SU-DHL-6 (cell line): Measurements from ENCODE around the gene PDZD8.
A peak's percentile ranks its signal among the peaks of the same experiment; 100 is the strongest.

Experiments used
- H2AFZ ChIP-seq: fragments of 200-600 bp; sonication (generic); 2 replicates; pipeline ENCODE4 v1.6.1; 2014; ENCODE audit warnings: low read depth, mild to moderate bottlenecking, moderate library complexity, mixed read lengths, antibody characterized with exemption, low read length; ENCODE audit not compliant: severe bottlenecking
- H3F3A ChIP-seq: fragments of 200-600 bp; shearing (Covaris generic); 2 replicates; pipeline ENCODE4 v1.6.0; 2016; ENCODE audit warnings: antibody characterized with exemption, mild to moderate bottlenecking; ENCODE audit not compliant: insufficient read depth
- H3K27ac ChIP-seq: fragments of 200-600 bp; sonication (generic); 2 replicates; pipeline ENCODE4 v1.5.1; 2016; ENCODE audit warnings: low read depth, mild to moderate bottlenecking, low read length, moderate library complexity, mixed read lengths
- H3K27me3 ChIP-seq: fragments of 200-600 bp; sonication (generic), shearing (Covaris generic); 2 replicates; pipeline ENCODE4 v1.6.0; 2014; ENCODE audit warnings: mild to moderate bottlenecking, low read length
- H3K36me3 ChIP-seq: fragments of 200-600 bp; sonication (generic); 2 replicates; pipeline ENCODE4 v1.6.1; 2014; ENCODE audit warnings: mild to moderate bottlenecking, low read length, mixed read lengths
- H3K4me2 ChIP-seq: fragments of 300-600, 200-600 bp; shearing (Covaris generic), sonication (generic); 2 replicates; pipeline ENCODE4 v1.6.0; 2014; ENCODE audit warnings: low read length, low read depth, mild to moderate bottlenecking; ENCODE audit not compliant: poor library complexity, severe bottlenecking
- H3K4me3 ChIP-seq: fragments of 200-600 bp; sonication (generic); 2 replicates; pipeline ENCODE4 v1.5.1; 2014; ENCODE audit warnings: antibody characterized with exemption, low read length, mild to moderate bottlenecking, mixed read lengths; ENCODE audit not compliant: insufficient read depth, poor library complexity, severe bottlenecking
- H3K79me2 ChIP-seq: fragments of 200-600 bp; sonication (generic); 2 replicates; pipeline ENCODE4 v1.6.1; 2014; ENCODE audit warnings: mild to moderate bottlenecking, low read length, moderate library complexity; ENCODE audit not compliant: insufficient read depth
- H3K9ac ChIP-seq: fragments of 200-600 bp; sonication (generic); 2 replicates; pipeline ENCODE4 v1.7.0; 2014; ENCODE audit warnings: mild to moderate bottlenecking, low read length
- H3K9me2 ChIP-seq: fragments of 200-600 bp; sonication (generic); replicated peaks from 2 replicates; pipeline ENCODE4 v1.6.1; 2014; ENCODE audit warnings: low read length; ENCODE audit not compliant: insufficient read depth
- H3K9me3 ChIP-seq: fragments of 200-600 bp; sonication (generic); 2 replicates; pipeline ENCODE4 v1.6.1; 2014; ENCODE audit warnings: low read length, mixed read lengths; ENCODE audit not compliant: insufficient read depth
- H4K20me1 ChIP-seq: fragments of 200-600 bp; sonication (generic); 2 replicates; pipeline ENCODE4 v1.6.1; 2014; ENCODE audit warnings: low read depth, mild to moderate bottlenecking, antibody characterized with exemption, low read length, moderate library complexity, mixed read lengths
- EZH2phosphoT487 ChIP-seq: fragments of 200-600 bp; sonication (generic), shearing (Covaris generic); conservative IDR thresholded peaks from 2 replicates; pipeline ENCODE4 v1.6.1; 2018; ENCODE audit warnings: mild to moderate bottlenecking, antibody characterized with exemption, low read length, moderate library complexity, mixed read lengths
- TF ChIP-seq, protein P1 (sequence below): fragments of 200-600 bp; sonication (generic); IDR thresholded peaks from one replicate; pipeline ENCODE4 v1.5.1; 2017; ENCODE audit warnings: antibody characterized with exemption, mild to moderate bottlenecking, low read length, moderate library complexity; ENCODE audit not compliant: insufficient read depth, poor library complexity, severe bottlenecking

PDZD8 gene

DNA sequence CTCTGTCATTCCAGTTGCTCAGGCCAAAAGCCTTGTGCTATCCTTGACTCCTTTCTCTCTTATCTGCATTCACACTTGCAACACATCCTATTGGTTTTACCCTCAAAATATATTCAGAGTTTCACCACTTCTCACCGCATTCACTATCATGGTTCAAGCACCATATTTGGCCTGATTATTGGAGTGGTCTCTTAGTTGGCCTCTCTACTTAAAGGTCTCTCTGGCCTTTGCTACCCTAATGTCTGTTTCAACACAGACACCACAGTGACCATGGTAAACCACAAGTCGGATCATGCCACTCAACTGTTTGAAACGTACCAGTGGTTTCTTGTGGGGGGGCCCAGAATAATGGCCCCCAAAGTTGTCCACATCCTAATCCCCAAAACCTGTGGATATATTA lies 15.2 kb upstream of the PDZD8 start:
- H3K9me3 ChIP-seq = no peaks in the 10 kb centered on the region
- H2AFZ ChIP-seq = no peak overlapping the region
- no peak overlapping the region for H3K27ac ChIP-seq
- no peaks in the 10 kb centered on the region for H3K27me3 ChIP-seq
- H3K9ac ChIP-seq = no peak overlapping the region
- H3K36me3 ChIP-seq = no peaks in the 10 kb centered on the region
- H3F3A ChIP-seq = no peaks in the 10 kb centered on the region
- H3K9me2 ChIP-seq = no peaks in the 10 kb centered on the region
- TF ChIP-seq, protein P1, sequence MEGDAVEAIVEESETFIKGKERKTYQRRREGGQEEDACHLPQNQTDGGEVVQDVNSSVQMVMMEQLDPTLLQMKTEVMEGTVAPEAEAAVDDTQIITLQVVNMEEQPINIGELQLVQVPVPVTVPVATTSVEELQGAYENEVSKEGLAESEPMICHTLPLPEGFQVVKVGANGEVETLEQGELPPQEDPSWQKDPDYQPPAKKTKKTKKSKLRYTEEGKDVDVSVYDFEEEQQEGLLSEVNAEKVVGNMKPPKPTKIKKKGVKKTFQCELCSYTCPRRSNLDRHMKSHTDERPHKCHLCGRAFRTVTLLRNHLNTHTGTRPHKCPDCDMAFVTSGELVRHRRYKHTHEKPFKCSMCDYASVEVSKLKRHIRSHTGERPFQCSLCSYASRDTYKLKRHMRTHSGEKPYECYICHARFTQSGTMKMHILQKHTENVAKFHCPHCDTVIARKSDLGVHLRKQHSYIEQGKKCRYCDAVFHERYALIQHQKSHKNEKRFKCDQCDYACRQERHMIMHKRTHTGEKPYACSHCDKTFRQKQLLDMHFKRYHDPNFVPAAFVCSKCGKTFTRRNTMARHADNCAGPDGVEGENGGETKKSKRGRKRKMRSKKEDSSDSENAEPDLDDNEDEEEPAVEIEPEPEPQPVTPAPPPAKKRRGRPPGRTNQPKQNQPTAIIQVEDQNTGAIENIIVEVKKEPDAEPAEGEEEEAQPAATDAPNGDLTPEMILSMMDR = no peak
- TF ChIP-seq EZH2phosphoT487 = no peak
- no peak overlapping the region for H3K4me3 ChIP-seq
- no peaks in the 10 kb centered on the region for H4K20me1 ChIP-seq
- H3K79me2 ChIP-seq = no peaks in the 10 kb centered on the region
- no peak overlapping the region for H3K4me2 ChIP-seq

DNA sequence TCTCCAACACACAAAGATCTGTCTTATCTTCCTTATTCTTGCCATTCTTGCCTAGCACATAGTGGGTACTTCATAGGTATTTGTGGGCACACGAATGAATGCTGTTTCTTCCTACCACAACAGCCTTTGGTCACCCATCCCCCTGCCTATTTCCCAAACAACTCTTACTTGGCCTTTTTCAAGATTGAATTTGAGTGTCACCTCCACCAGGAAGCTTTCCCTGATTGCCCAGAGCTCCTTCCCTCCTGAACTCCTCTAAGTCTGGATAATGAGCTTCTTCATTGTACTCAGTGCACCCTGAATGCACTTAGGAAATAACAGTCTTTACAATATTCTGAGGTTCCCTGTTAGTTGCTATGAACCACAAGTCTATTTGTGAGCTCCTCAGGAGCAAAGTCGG lies 11.6 kb upstream of the PDZD8 start:
- no peaks in the 10 kb centered on the region for H3K36me3 ChIP-seq
- H3K9ac ChIP-seq = no peak overlapping the region
- no peak for TF ChIP-seq EZH2phosphoT487
- TF ChIP-seq, protein P1 = no peak
- no peaks in the 10 kb centered on the region for H3K9me2 ChIP-seq
- no peak overlapping the region for H3K4me2 ChIP-seq
- H3K27me3 ChIP-seq = no peaks in the 10 kb centered on the region
- no peaks in the 10 kb centered on the region for H3K79me2 ChIP-seq
- H3K4me3 ChIP-seq = no peak overlapping the region
- H3K9me3 ChIP-seq = no peaks in the 10 kb centered on the region
- H3K27ac ChIP-seq = no peak overlapping the region
- no peak overlapping the region for H2AFZ ChIP-seq
- no peaks in the 10 kb centered on the region for H3F3A ChIP-seq
- no peaks in the 10 kb centered on the region for H4K20me1 ChIP-seq

DNA sequence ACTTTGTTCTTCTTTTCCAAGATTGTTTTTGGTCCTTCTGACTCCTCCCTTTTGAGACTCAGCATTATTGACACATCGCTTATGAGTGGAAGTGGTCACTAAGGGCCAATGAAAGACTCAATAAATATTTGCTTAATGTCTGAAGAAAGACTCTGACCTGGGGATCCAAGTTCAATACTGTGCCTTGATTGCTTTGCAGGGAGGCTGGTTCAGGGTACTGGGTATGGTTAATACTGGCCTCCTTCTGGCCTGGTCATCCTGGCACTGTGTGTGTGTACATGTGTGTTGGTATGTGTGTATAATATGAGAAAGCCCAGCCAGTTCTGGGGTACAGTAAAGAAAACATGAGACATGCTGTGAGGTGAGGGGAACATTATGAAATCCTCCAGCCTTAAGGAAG lies 7.6 kb upstream of the PDZD8 start:
- no peak overlapping the region for H2AFZ ChIP-seq
- H3K9ac ChIP-seq = no peak overlapping the region
- H3K4me2 ChIP-seq = no peak overlapping the region
- no peaks in the 10 kb centered on the region for H3K9me3 ChIP-seq
- no peaks in the 10 kb centered on the region for H3K9me2 ChIP-seq
- no peak for TF ChIP-seq EZH2phosphoT487
- H3K4me3 ChIP-seq = no peak overlapping the region
- H3K27me3 ChIP-seq = no peaks in the 10 kb centered on the region
- H3K79me2 ChIP-seq = no peaks in the 10 kb centered on the region
- no peak overlapping the region for H3K27ac ChIP-seq
- no peaks in the 10 kb centered on the region for H3K36me3 ChIP-seq
- no peaks in the 10 kb centered on the region for H3F3A ChIP-seq
- no peaks in the 10 kb centered on the region for H4K20me1 ChIP-seq

DNA sequence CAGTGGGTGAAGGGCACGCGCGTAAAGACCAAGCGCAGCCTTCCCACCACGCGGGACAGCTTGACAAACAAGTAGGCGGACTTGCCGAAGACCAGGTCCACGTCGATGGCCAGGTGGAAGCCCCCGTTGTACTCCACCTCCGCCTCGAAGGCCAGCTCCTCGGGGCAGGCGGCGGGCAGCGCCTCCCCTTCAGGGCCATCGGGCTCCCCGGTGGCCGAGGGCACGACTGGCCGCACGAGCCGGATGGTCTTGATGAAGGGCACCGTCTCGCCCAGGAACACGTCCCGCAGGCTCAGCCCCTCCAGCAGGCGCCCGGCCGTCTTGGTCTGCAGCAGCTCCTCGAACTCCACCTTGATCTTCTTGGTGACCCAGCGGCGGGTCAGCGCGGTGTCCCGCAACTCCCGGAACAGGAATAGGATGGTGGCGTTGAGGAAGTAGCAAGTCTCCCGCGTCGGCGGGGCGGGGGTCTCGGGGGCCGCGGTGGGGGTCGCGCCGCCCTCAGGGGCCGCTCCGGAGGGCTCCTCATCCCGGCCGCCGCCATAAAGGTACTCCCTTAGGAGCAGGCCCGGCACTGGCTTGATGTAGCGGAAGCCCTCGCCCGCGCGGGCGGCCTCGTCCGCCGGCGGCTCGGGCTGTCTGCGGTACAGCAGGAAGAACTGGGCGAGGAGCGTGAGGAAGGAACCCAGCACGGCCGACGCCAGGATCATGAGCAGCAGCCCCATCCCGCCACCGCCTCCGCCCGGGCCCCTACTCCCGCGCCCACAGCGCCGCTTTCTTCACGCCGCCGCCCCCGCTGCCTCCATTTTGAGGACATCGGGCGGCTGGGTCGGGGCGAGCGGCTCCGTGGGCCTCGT lies 507 bp downstream of the PDZD8 start:
- H3K36me3 ChIP-seq = no peaks in the 10 kb centered on the region
- H3K79me2 ChIP-seq = peaks cover 54% of the 10 kb centered on the region
- no peaks in the 10 kb centered on the region for H3K9me3 ChIP-seq
- peak overlapping the region; percentile 70 for H3K4me3 ChIP-seq
- H3K9me2 ChIP-seq = no peaks in the 10 kb centered on the region
- TF ChIP-seq, protein P1 = no peak
- TF ChIP-seq EZH2phosphoT487 = no peak
- H2AFZ ChIP-seq = peak overlapping the region; percentile 73
- peaks cover 26% of the 10 kb centered on the region for H4K20me1 ChIP-seq
- H3K27ac ChIP-seq = peak overlapping the region; percentile 40; the same call in 1 of the 2 replicates
- peak overlapping the region; percentile 98 for H3K4me2 ChIP-seq
- H3F3A ChIP-seq = no peaks in the 10 kb centered on the region
- no peaks in the 10 kb centered on the region for H3K27me3 ChIP-seq
- peak overlapping the region; percentile 78 for H3K9ac ChIP-seq
